SK-N-MC (cell line): Measurements from ENCODE around the gene RPH3AL.

ENCODE experiments used
- EZH2 ChIP-seq: fragments of 200-600 bp; sonication (generic); IDR thresholded peaks from one replicate; pipeline ENCODE4 v1.6.1; 2017; ENCODE audit warnings: antibody characterized with exemption
- FOXP2 ChIP-seq: optimal IDR thresholded peaks from 2 replicates; pipeline ENCODE3; 2011; ENCODE audit warnings: mild to moderate bottlenecking, moderate library complexity; ENCODE audit not compliant: insufficient read depth; ENCODE audit errors: extremely low read length, control extremely low read depth
- POLR2AphosphoS5 ChIP-seq: IDR thresholded peaks from 2 replicates; pipeline ENCODE4 v1.6.1; 2012; ENCODE audit warnings: mild to moderate bottlenecking, low read depth, low read length, borderline replicate concordance

- TF ChIP-seq POLR2AphosphoS5 (no peak), EZH2 (no peak), FOXP2 (no peak)
Observed at GRCh38 chr17:214881-215331, 137.7 kb downstream of the RPH3AL start.
